ENCODE results near the gene CTDSPL. TPM values are rescaled to one million over a fixed set of nuclear protein-coding genes. Genes with fewer than 3 reads are reported as not detected.

Gene CTDSPL
- total and polyA plus RNA-seq, 10 of the 15 experiments (the other 5 are each of a cell fraction or from before 2014, with no cell fraction given), result 0.05 to 0.51 (median 0.18) TPM; not detected in 6

DNA sequence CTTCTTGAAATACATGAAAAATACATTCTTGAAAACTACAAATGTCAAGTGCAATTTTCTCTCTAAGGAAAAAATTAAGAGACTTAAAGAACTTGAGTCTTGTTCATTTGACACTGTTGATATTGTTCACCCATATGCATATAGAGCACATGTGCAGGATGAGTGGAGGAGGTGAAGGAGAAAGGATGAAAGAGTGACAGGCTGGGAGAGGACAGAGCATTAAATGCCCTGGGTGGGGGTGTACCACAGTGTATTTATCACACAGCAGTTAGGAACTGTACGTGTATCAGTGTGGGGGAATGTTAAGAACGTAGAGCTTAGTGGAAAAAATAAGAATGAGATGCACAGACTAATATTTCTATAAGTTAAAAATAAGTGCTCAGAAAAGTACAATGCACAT is 45.7 kb downstream of the CTDSPL start:
- no peaks in the 10 kb centered on the region for H3K36me3 ChIP-seq (ENCODE audit: control insufficient read depth in 2 of 2, insufficient read depth in 2 of 2, low read length in 1 of 2)
- H3K4me1 ChIP-seq (ENCODE audit: control insufficient read depth, insufficient read depth, low read length), result peaks cover 29% of the 10 kb centered on the region
- no peaks in the 10 kb centered on the region; the same call in 2 of the 3 replicates for H3K9me3 ChIP-seq (replicated peaks; ENCODE audit: control insufficient read depth, insufficient read depth, low read length)
- H3K27ac ChIP-seq (ENCODE audit: control insufficient read depth, insufficient read depth), result peak overlapping the region; percentile 20; the same call in 1 of the 2 replicates
- no peak overlapping the region for H2AFZ ChIP-seq (ENCODE audit: control insufficient read depth, low read depth, low read length)
- H3K4me3 ChIP-seq, result no peak overlapping the region
- no peaks in the 10 kb centered on the region for H4K20me1 ChIP-seq (ENCODE audit: control insufficient read depth, insufficient read depth)
- TF ChIP-seq, protein P1, sequence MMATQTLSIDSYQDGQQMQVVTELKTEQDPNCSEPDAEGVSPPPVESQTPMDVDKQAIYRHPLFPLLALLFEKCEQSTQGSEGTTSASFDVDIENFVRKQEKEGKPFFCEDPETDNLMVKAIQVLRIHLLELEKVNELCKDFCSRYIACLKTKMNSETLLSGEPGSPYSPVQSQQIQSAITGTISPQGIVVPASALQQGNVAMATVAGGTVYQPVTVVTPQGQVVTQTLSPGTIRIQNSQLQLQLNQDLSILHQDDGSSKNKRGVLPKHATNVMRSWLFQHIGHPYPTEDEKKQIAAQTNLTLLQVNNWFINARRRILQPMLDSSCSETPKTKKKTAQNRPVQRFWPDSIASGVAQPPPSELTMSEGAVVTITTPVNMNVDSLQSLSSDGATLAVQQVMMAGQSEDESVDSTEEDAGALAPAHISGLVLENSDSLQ (IDR thresholded peaks at IDR 0.05), result peak; percentile 10; the same call in 1 of the 2 replicates
- TF ChIP-seq MYB (IDR thresholded peaks at IDR 0.05; ENCODE audit: borderline replicate concordance, low read depth, low read length) (no peak), ZNF24 (IDR thresholded peaks at IDR 0.05) (no peak), POLR2A (IDR thresholded peaks at IDR 0.05; ENCODE audit: low read depth, low read length) (no peak)
- ChIA-PET SMC1A (ENCODE audit: uncharacterized antibody, unreplicated experiment) (interaction anchor here (0.6 to 1.4 kb wide), 3 partner anchors 13 to 51 kb away, joined by 3 read pairs; no protein-coding TSS in a partner anchor), POLR2A (no interaction called here), CTCF (interaction anchor here (4.5 kb wide), 1 partner anchor 52 kb away, joined by 24 read pairs; no protein-coding TSS in a partner anchor), RAD21 (ENCODE audit: unreplicated experiment) (interaction anchor here (0.9 kb wide), 1 partner anchor 15 kb away, joined by 3 read pairs; no protein-coding TSS in a partner anchor)
- H3K27me3 ChIP-seq (replicated peaks in 1 of 2; ENCODE audit: control insufficient read depth in 2 of 2, insufficient read depth in 2 of 2, low read length in 1 of 2), result no peaks in the 10 kb centered on the region
- WGBS (ENCODE audit: insufficient coverage, insufficient replicate concordance, low lambda C conversion rate, missing lambda C conversion rate), result 4% methylated on average over 2 of the region's 2 CpGs
- DNase-seq (ENCODE audit: low read depth, low spot score) (no peak), FAIRE-seq (no peak), ATAC-seq (peak; percentile 16)
- no peaks in the 10 kb centered on the region for H3K79me2 ChIP-seq (ENCODE audit: control insufficient read depth, insufficient read depth, low read length)
- intact Hi-C loops (cut with micrococcal nuclease; ENCODE audit: unreplicated experiment), result loop anchor here (5.0 kb wide), 1 partner anchor 50 kb away; no protein-coding TSS in a partner anchor
- H3K9ac ChIP-seq (ENCODE audit: control insufficient read depth, insufficient read depth, low read length), result no peak overlapping the region
- BruUV-seq (replicated peaks), result no TSS peak
- in situ Hi-C loops (cut with MboI), result no loop called here
- H3K4me2 ChIP-seq (ENCODE audit: control insufficient read depth, insufficient read depth), result peak overlapping the region; percentile 61

DNA sequence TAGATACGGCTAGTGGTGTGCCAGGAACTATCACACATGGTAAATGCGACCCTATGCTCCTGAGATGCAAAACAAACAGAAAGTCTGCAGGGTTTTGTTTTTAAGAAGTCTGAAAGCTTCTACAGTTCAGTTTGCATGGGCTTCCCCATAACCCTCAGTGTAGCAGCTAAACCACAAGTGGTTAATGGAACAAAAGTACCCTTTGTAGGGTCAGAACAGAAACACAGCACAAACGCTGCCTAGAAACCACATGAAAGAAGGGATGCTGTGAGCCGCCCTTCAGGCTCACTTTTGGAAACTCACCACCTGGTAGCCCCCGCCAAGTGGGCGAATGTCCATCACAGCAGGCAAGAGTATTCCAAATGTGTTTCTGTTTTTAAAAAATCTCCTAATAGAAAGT is 46.2 kb downstream of the CTDSPL start:
- no peaks in the 10 kb centered on the region for H4K20me1 ChIP-seq (ENCODE audit: control insufficient read depth, insufficient read depth)
- ATAC-seq (peak; percentile 92), FAIRE-seq (peak; percentile 99), DNase-seq (ENCODE audit: low read depth, low spot score) (peak; percentile 84)
- peak overlapping the region; percentile 20; the same call in 1 of the 2 replicates for H3K27ac ChIP-seq (ENCODE audit: control insufficient read depth, insufficient read depth)
- no peaks in the 10 kb centered on the region; the same call in 2 of the 3 replicates for H3K9me3 ChIP-seq (replicated peaks; ENCODE audit: control insufficient read depth, insufficient read depth, low read length)
- peaks cover 29% of the 10 kb centered on the region for H3K4me1 ChIP-seq (ENCODE audit: control insufficient read depth, insufficient read depth, low read length)
- no peak overlapping the region for H3K9ac ChIP-seq (ENCODE audit: control insufficient read depth, insufficient read depth, low read length)
- peak overlapping the region; percentile 61 for H3K4me2 ChIP-seq (ENCODE audit: control insufficient read depth, insufficient read depth)
- no peaks in the 10 kb centered on the region for H3K36me3 ChIP-seq (ENCODE audit: control insufficient read depth in 2 of 2, insufficient read depth in 2 of 2, low read length in 1 of 2)
- WGBS (ENCODE audit: insufficient coverage, insufficient replicate concordance, low lambda C conversion rate, missing lambda C conversion rate), result 2% methylated on average over 6 of the region's 6 CpGs
- no peak overlapping the region for H3K4me3 ChIP-seq
- in situ Hi-C loops (cut with MboI), result no loop called here
- ChIA-PET SMC1A (ENCODE audit: uncharacterized antibody, unreplicated experiment) (interaction anchor here (0.8 to 1.4 kb wide), 3 partner anchors 11 to 52 kb away, joined by 3 read pairs; no protein-coding TSS in a partner anchor), CTCF (interaction anchor here (4.5 kb wide), 1 partner anchor 53 kb away, joined by 24 read pairs; no protein-coding TSS in a partner anchor), RAD21 (ENCODE audit: unreplicated experiment) (interaction anchor here (0.9 kb wide), 1 partner anchor 15 kb away, joined by 3 read pairs; no protein-coding TSS in a partner anchor), POLR2A (no interaction called here)
- H2AFZ ChIP-seq (ENCODE audit: control insufficient read depth, low read depth, low read length), result no peak overlapping the region
- no TSS peak for BruUV-seq (replicated peaks)
- intact Hi-C loops (cut with micrococcal nuclease; ENCODE audit: unreplicated experiment), result loop anchor here (5.0 kb wide), 1 partner anchor 51 kb away; no protein-coding TSS in a partner anchor
- H3K27me3 ChIP-seq (replicated peaks in 1 of 2; ENCODE audit: control insufficient read depth in 2 of 2, insufficient read depth in 2 of 2, low read length in 1 of 2), result no peaks in the 10 kb centered on the region
- no peaks in the 10 kb centered on the region for H3K79me2 ChIP-seq (ENCODE audit: control insufficient read depth, insufficient read depth, low read length)
- TF ChIP-seq STAT1 (conservative IDR thresholded peaks at IDR 0.05) (no peak), RFX5 (IDR thresholded peaks at IDR 0.05; ENCODE audit: low read depth, low read length) (no peak), GABPA (IDR thresholded peaks at IDR 0.05; ENCODE audit: low read depth) (0 out of 2 replicates have a peak, but pooled peaks have one; percentile 32), ZNF217 (IDR thresholded peaks at IDR 0.05) (peak; percentile 77), NRF1 (conservative IDR thresholded peaks at IDR 0.05; ENCODE audit: low read depth, low read length) (no peak), POLR2A (IDR thresholded peaks at IDR 0.05; ENCODE audit: low read depth, low read length) (no peak), EGR1 (IDR thresholded peaks at IDR 0.05; ENCODE audit: borderline replicate concordance in 1 of 2, low read depth in 2 of 2, low read length in 2 of 2) (peak in 1 of 2 experiments; percentile 33; a peak in 1 of 3 replicates)
- TF ChIP-seq, protein P2, sequence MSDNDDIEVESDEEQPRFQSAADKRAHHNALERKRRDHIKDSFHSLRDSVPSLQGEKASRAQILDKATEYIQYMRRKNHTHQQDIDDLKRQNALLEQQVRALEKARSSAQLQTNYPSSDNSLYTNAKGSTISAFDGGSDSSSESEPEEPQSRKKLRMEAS (IDR thresholded peaks at IDR 0.05; ENCODE audit: low read depth, low read length), result no peak
- TF ChIP-seq, protein P3, sequence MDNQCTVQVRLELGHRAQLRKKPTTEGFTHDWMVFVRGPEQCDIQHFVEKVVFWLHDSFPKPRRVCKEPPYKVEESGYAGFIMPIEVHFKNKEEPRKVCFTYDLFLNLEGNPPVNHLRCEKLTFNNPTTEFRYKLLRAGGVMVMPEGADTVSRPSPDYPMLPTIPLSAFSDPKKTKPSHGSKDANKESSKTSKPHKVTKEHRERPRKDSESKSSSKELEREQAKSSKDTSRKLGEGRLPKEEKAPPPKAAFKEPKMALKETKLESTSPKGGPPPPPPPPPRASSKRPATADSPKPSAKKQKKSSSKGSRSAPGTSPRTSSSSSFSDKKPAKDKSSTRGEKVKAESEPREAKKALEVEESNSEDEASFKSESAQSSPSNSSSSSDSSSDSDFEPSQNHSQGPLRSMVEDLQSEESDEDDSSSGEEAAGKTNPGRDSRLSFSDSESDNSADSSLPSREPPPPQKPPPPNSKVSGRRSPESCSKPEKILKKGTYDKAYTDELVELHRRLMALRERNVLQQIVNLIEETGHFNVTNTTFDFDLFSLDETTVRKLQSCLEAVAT (IDR thresholded peaks at IDR 0.05), result peak; percentile 97
- TF ChIP-seq, protein P4, sequence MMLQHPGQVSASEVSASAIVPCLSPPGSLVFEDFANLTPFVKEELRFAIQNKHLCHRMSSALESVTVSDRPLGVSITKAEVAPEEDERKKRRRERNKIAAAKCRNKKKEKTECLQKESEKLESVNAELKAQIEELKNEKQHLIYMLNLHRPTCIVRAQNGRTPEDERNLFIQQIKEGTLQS (IDR thresholded peaks at IDR 0.05; ENCODE audit: borderline replicate concordance, extremely low read depth, low read depth, low read length), result no peak

Data from GM12878 (cell line).